Activated gamma-delta T cell treated with anti-CD3 and anti-CD28 coated beads, Interleukin-2, amount 50 U/mL, for 16 hours (primary cell): ENCODE measurements around the gene PDE9A.

Experiments
- DNase-seq: peaks from one replicate; pipeline ENCODE4 v3.0.0-alpha.2; 2020; ENCODE audit warnings: low read depth

Gene PDE9A

DNA sequence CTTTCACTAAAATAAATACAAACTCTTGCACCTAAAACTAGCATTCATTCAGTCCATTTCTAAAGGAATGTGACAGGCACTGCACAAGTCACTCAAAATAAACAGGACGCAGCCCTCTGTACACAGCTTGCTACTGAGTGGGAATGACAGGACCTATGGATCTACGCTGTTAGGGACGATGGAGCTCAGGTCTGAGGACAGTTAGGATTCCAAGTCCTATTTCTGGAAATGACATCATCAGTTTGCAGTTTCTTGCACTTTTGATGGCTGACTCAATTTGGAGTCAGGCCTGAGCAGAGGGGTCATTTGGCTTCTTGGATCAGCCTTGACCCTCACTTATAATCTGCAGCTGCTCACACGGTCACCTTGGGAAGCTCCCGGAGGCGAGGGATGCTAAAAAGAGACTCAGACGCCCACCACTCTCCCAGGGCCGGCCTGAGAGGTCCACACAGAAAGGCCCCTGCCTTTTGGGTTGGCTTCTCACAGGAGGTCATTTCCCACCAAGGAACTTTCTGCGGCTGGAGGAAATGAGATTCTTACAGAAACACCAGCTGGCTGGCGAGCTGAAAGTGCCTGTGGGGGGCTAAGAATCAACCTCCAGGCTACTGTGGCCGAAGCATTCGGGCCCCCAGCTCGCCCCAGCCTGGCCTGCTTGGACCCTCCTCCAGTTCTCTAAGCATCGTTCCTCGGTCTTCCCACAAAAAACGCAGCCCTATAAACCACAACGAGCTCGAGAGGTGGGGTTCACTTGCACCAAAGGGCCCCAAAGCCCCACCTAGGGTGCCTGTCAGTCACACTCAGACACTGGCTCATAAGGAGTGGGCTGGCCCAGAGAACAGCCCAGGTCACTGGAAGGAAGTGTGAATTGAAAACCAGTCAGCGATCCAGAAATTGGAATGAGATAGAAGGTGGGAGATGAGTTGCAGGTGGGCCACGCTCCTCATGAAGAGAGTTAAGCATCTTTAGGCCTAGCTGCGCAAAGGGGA lies 8.9 kb upstream of the PDE9A start:
- no peak for DNase-seq

GRCh38 chr21:42645211-42646075 lies 8.0 kb upstream of the PDE9A start:
- DNase-seq = no peak

GRCh38 chr21:42646076-42646825 lies 7.2 kb upstream of the PDE9A start:
- no peak for DNase-seq

- no peak for DNase-seq
Observed at GRCh38 chr21:42646836-42647235, 6.6 kb upstream of the PDE9A start.

DNA sequence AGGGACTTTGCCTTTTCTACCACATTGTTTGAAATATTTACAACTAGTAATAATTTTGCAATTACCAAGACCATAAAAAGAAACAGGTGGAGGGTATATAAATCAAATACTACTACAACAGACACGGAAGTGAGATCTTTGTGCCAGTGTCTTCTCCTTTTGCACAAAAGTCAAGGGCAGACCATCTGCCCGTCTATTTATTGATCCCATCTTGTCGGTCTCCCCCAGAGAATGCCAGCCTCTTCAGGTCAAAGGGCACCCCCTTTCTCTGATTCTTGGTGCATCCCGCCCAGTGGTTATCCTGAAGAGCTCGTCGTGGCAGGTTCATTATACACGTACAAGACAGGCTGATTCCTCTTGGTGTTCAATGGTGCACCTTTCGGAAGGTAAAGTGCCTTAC lies 4.8 kb upstream of the PDE9A start:
- no peak for DNase-seq

DNA sequence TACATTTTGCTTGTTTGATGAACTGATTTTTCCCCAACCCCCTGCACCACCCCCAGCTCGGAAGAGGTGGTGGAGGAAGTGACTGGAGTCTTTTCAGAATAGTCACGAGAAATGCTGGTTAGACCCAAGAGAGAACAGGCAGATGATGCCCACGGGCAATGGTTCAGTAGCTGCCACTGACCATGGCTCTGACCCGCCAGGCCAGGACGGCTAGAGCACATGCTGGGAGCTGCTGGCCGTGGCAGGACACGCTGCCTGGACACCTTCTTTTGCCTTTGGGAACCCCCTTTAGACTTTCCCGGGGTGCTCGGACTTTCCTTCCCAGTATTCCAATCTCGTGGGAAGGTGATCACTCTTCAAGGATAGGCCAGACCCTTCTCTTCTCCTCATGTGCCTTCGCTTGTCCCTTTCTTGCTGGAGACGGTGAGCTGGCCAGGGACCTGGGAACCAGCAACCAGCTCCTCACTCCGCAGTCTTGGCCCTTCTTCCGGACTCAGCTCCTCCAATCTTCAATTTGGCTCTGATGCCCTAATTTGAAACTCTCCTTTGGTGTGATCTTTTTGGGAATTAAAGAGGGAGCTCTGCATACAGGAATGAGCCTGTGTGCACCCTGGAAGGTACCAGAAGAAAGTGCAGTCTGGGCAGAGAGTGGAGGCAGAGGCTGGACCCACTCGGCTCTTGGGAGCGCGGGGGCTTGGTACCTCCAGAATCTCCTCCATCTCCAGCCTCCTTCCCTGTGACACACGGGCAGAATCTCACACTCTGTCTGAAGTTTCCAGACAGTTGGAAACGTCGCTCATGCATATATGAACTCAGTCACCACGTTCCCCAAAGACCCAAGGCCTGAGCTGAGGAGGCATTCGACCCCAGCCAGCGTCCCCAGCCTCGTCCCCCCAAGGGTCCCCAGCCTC lies 4.0 kb upstream of the PDE9A start:
- no peak for DNase-seq

GRCh38 chr21:42650033-42650370 lies 3.4 kb upstream of the PDE9A start:
- no peak for DNase-seq

DNA sequence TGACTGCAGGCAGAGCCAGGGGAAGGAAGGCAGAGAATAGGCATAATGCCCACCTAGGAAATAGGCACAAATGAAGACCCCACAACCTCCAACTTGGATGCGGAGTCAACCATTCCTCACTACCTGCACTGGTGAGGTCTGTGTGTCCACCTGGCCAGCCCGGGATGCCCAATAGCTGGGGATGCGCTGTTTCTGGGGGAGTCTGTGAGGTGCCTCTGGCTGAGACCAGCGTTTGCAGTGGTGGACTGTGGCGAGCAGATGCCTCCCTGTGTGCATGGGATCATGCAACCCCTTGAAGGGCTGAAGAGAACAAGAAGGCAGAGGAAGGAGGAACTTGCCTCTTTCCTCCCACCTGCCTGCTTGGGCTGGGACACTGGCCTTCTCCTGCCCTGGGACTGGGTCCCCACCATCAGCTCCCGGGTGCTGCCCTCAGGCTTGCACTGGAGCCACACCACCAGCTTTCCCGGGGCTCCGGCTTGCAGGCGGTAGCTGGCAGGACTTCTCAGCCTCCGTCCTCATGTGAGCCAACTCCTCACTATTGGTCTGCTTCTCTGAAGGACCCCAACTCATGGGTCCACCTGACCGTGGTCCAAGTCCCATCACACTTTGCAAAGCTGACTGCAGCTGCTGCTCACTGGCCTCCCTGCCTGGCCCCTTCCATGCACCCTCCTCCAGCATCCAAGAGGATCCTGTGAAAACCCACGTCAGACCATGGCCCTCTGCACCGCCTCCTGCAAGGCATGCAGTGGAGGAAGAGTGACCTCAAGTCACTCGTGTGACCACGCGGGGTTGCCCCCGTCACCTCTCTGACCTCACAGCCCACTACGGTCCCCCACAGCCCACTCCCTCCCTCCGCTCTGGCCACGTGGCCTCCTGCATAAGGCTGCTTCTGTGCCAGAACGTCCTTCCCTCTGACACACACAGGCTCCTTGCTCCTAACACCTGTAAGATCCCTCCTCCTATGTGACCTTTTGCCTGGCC lies 2.7 kb upstream of the PDE9A start:
- no peak for DNase-seq

GRCh38 chr21:42651515-42652401 lies 1.7 kb upstream of the PDE9A start:
- no peak for DNase-seq

- no peak for DNase-seq
Observed at GRCh38 chr21:42652527-42653230, 742 bp upstream of the PDE9A start.

- DNase-seq = no peak
Observed at GRCh38 chr21:42654179-42654912, 925 bp downstream of the PDE9A start.

DNA sequence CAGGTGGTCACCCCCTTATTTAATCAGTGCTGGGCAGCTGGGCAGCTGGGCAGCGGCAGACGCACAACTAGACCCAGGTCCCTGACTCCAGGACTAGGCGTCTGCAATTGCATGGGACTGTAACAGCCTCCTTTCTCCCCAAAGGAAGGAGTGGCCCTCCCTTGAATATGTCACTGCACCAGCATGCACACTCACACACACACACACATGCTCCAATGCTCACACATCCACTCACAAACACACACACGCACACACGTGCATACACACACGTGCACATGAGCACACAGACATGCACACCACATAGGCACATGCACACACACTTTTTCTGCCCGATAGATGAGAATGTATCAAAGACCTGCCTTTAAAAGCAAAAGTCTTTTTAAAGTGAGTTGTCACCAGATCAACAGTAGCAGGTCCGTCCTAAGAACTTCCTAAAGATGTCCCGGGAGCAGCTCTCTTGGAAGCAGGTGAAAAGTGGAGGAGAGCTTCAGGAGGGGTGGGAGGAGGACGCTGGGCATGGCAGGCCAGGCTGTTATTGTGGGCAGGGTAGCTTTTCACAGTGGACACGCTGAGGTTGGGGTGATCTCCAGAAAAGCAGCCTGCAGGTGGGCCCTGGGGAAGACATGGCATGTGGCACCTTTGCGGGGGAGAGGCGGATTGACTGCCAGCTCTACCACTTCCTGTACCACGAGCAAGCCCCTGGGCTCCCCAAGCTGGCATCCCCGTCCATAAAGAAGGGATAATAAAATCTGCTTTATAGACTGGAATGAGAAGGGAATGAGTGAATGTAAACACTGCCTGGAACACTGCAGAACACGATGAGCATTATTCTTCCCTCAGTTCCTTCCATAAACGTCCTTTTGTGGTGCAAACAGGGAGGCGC lies 1.7 kb downstream of the PDE9A start:
- no peak for DNase-seq

DNA sequence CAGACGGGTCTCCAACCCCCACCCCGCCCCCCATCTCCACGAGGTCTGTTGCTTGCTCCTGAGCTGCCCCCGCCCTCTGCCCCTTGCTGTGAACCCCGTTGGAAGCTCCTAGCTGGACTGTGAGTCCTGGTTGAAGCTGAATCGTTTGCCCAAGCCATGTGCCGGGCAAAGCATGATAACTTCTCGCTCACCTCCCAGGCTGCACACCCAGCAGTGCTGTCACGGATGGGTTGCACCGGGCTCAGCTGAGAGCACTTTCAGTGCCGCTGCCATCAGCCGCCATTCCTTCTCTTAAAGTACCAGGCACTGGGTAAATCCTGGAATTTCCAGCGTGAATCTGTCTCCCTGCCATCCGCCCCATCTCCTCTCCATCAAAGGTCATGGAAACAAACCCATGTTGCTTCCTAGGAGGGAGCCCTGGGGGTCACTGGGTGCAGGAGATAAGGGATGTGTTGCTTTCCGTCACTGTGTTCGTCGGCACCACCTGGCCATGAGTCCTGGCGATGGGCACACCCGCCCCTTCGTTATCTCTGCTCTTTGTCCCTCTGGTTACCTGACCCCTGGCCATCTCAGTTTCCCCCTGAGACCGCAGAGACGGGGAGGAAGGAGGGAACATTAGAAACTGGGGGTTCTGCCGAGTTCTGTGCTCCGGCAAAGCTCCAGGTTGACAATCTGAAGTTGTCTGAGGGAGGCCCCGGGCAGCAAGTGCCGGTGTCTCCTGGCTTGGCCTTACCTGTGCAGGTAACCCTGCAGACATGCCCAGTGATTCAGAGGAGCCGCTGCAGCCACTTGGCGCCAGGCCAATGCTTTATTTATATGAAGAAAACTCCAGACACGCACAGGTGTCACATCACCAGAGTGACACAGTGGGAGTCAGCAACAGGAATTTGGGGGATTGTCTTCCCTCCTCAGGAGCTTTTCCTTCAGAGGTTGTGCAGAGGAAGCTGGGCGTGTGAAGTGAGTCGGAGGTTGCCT lies 2.7 kb downstream of the PDE9A start:
- no peak for DNase-seq

DNA sequence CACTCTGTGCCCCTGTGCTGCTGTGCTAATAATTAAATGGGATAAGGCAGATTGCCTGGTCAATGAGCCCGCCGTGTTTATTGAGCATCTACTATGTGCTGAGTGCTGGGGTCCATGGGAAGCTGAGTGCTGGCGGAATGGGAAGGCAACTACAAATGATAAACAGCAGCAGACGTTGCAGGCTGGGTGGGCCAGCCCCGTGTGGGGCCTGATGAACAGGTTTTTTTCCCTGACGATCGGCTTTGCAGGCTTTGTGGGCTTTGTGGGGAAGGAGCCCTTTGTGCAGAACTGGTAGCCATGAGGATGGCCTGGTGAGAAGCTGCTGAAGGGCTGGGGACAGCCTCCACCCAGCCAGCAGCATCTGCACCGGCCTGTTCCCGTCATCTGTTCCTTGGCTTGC lies 3.5 kb downstream of the PDE9A start:
- DNase-seq = no peak

DNA sequence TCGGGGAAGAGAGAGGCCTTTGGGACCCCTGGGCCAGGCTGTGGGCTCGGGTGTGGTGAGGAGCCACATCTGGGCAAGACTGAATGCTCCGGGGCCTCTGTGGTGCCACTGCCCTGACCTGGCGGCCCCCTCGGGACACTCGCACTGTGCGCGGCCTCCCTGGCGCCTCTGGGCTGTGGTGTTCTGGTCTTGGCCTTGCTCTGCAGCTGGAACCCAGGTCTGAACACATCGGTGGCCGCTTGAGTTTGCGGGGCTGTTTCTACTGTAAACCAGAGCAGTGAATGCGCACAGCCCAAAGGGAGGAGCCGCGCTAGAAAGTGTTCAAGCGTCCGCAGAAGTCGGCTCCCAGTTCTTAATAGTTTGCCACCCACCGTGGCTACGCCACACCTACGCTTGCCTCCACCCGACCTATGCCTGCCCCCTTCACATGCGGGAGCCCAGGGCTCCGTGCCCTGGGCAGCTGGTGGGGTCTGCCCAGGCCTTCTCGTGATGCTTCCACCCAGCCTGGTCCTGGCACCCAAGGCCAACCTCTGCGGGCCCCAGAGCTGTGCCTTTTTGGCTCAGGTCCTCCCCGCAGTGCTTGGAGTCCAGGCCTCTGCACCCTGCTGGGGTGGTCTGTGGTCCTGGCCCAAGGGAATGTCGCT lies 4.4 kb downstream of the PDE9A start:
- DNase-seq = no peak
